ENCODE results near the gene GREB1. TPM values are rescaled to one million over a fixed set of nuclear protein-coding genes. Genes with fewer than 3 reads are reported as not detected.

The GREB1 gene
- total and polyA plus RNA-seq, 2 experiments from 2014 or later, result 5.7 to 6.4 TPM

DNA sequence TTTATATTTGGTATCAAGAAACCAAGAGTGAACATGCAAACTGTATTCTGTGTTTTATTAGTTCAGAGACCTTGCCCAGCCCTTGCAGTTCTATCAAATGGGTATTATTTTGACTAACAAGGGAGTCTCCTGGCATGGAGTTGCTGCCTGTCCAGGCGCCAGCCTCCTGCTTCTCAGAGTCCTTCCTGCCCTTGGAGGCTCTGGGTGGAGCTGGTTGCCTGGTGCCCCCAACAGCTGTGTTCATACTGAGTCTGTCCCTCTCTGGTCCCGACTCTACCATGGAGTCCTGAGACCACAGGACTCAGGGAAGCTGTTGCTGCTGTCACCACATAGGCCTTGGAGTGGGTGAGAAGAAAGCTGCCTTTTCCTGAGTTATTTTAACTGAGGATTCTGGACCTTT is 26.3 kb upstream of the GREB1 start:
- peaks cover 20% of the 10 kb centered on the region for H3K4me1 ChIP-seq (ENCODE audit: insufficient read depth)
- TF ChIP-seq EZH2phosphoT487 (IDR thresholded peaks at IDR 0.05; ENCODE audit: low read depth, severe bottlenecking, unreplicated experiment) (no peak), EZH2 (IDR thresholded peaks at IDR 0.05; ENCODE audit: borderline replicate concordance) (no peak)
- TF ChIP-seq, protein P1, sequence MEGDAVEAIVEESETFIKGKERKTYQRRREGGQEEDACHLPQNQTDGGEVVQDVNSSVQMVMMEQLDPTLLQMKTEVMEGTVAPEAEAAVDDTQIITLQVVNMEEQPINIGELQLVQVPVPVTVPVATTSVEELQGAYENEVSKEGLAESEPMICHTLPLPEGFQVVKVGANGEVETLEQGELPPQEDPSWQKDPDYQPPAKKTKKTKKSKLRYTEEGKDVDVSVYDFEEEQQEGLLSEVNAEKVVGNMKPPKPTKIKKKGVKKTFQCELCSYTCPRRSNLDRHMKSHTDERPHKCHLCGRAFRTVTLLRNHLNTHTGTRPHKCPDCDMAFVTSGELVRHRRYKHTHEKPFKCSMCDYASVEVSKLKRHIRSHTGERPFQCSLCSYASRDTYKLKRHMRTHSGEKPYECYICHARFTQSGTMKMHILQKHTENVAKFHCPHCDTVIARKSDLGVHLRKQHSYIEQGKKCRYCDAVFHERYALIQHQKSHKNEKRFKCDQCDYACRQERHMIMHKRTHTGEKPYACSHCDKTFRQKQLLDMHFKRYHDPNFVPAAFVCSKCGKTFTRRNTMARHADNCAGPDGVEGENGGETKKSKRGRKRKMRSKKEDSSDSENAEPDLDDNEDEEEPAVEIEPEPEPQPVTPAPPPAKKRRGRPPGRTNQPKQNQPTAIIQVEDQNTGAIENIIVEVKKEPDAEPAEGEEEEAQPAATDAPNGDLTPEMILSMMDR (IDR thresholded peaks at IDR 0.05; ENCODE audit: poor library complexity), result no peak
- no peaks in the 10 kb centered on the region for H4K20me1 ChIP-seq (ENCODE audit: insufficient read depth, poor library complexity, severe bottlenecking)
- H3K79me2 ChIP-seq, result peaks cover 6% of the 10 kb centered on the region
- no peaks in the 10 kb centered on the region for H3K27me3 ChIP-seq
- peak overlapping the region; percentile 64 for H3K27ac ChIP-seq
- H3K4me2 ChIP-seq, result no peak overlapping the region
- H3K36me3 ChIP-seq (replicated peaks; ENCODE audit: insufficient read depth, low read depth), result no peaks in the 10 kb centered on the region
- WGBS (ENCODE audit: low lambda C conversion rate, missing lambda C conversion rate), result 88% methylated on average over 2 of the region's 2 CpGs
- H3K4me3 ChIP-seq, result no peak overlapping the region
- no peak overlapping the region for H2AFZ ChIP-seq
- no peaks in the 10 kb centered on the region for H3K9me3 ChIP-seq (ENCODE audit: low read depth)
- no peaks in the 10 kb centered on the region for H3K9me2 ChIP-seq (replicated peaks; ENCODE audit: insufficient read depth)
- DNase-seq (ENCODE audit: low spot score), result no peak

DNA sequence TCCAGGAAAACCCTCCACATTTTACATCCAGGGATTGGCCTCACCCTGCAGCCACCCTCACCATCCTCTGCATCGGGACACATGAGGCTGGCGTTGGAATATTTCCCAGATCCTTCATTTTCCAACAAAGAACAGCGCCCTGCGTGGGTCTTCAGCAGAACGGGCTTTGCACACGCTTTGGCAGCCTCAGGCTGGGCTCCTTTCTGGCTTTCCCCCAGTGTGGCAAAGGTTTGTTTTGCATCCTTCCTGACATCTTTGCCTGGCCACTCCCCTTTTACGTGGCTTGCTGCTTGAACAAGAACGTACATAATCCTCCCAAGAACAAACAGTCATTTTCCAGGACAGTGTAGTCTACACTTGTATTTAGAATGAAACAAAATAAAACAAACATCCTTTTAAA is 25.6 kb upstream of the GREB1 start:
- Histone ChIP-seq H3K36me3 (replicated peaks; ENCODE audit: insufficient read depth, low read depth) (no peaks in the 10 kb centered on the region), H3K9me2 (replicated peaks; ENCODE audit: insufficient read depth) (no peaks in the 10 kb centered on the region), H3K27me3 (no peaks in the 10 kb centered on the region), H4K20me1 (ENCODE audit: insufficient read depth, poor library complexity, severe bottlenecking) (no peaks in the 10 kb centered on the region), H3K27ac (peak overlapping the region; percentile 64), H2AFZ (no peak overlapping the region), H3K4me1 (ENCODE audit: insufficient read depth) (peaks cover 20% of the 10 kb centered on the region), H3K4me2 (peak overlapping the region; percentile 31), H3K9me3 (ENCODE audit: low read depth) (no peaks in the 10 kb centered on the region), H3K79me2 (peaks cover 6% of the 10 kb centered on the region), H3K4me3 (no peak overlapping the region)
- WGBS (ENCODE audit: low lambda C conversion rate, missing lambda C conversion rate), result 67% methylated on average over 8 of the region's 8 CpGs
- DNase-seq (ENCODE audit: low spot score), result peak; percentile 39
- TF ChIP-seq, protein P1 (IDR thresholded peaks at IDR 0.05; ENCODE audit: poor library complexity), result no peak

DNA sequence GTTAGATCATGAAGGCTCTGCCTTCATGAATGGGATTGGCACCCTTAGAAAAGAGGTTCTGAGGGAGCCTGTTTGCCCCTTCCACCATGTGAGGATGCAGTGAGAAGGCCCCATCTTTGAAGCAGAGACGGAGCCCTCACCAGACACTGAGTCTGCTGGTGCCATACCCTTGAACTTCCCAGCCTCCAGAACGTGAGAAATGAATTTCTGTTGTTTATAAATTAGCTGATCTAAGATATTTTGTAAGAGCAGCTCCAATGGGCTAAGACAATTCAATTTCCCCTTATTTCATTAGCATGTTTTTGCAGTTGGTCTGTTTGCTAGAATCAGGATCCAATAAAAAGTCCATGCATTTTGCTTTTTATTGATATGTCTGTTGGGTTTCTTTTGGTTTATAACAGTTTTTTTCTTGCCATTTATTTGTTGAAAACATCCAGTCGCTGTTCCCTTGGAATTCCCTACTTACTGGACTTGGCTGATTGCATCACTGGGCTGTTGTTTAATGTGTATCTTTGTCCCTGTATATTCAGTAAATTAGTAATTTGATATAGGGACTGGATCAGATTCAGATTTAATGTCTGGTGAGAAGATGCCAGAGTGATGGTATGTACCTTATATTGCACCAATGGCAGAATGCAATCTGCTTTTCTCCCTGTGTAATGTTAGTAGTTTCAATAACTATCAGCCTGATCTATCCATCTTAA is 24.0 kb upstream of the GREB1 start:
- H3K36me3 ChIP-seq (replicated peaks; ENCODE audit: insufficient read depth, low read depth), result no peaks in the 10 kb centered on the region
- H3K4me3 ChIP-seq, result no peak overlapping the region
- TF ChIP-seq EZH2phosphoT487 (IDR thresholded peaks at IDR 0.05; ENCODE audit: low read depth, severe bottlenecking, unreplicated experiment), result no peak
- TF ChIP-seq, protein P1 (IDR thresholded peaks at IDR 0.05; ENCODE audit: poor library complexity), result no peak
- no peak for TF ChIP-seq EZH2 (IDR thresholded peaks at IDR 0.05; ENCODE audit: borderline replicate concordance)
- no peak overlapping the region for H2AFZ ChIP-seq
- H3K27me3 ChIP-seq, result no peaks in the 10 kb centered on the region
- no peaks in the 10 kb centered on the region for H3K9me2 ChIP-seq (replicated peaks; ENCODE audit: insufficient read depth)
- peaks cover 20% of the 10 kb centered on the region for H3K4me1 ChIP-seq (ENCODE audit: insufficient read depth)
- 71% methylated on average over 3 of the region's 3 CpGs for WGBS (ENCODE audit: low lambda C conversion rate, missing lambda C conversion rate)
- no peak overlapping the region for H3K4me2 ChIP-seq
- no peaks in the 10 kb centered on the region for H3K9me3 ChIP-seq (ENCODE audit: low read depth)
- H4K20me1 ChIP-seq (ENCODE audit: insufficient read depth, poor library complexity, severe bottlenecking), result no peaks in the 10 kb centered on the region
- no peaks in the 10 kb centered on the region for H3K79me2 ChIP-seq
- DNase-seq (ENCODE audit: low spot score), result no peak
- H3K27ac ChIP-seq, result no peak overlapping the region

Data from hepatocyte (in vitro differentiated cells).